SJCRH30 (cell line): Measurements from ENCODE around the gene EMC8. TPM values are rescaled to one million over a fixed set of nuclear protein-coding genes. Genes with fewer than 3 reads are reported as not detected.
"Not testable (repeated sequence)": the region's sequence is repeated elsewhere in the genome, so short reads cannot be mapped to it uniquely, and the experiment has no call there.

ENCODE experiments used
- DNase-seq, 2 experiments: peaks; one replicate each; pipeline ENCODE4 v3.0.0-alpha.2; 2015 to 2020
- H3K27ac ChIP-seq: fragments of 250-450 bp; sonication (Bioruptor Pico); 2 replicates; pipeline ENCODE4 v1.5.1; 2020; ENCODE audit warnings: mild to moderate bottlenecking, moderate library complexity
- H3K27me3 ChIP-seq: fragments of 250-450 bp; sonication (Bioruptor Pico); 2 replicates; pipeline ENCODE4 v1.5.1; 2020; ENCODE audit warnings: mild to moderate bottlenecking, moderate library complexity
- H3K36me3 ChIP-seq: fragments of 250-450 bp; sonication (Bioruptor Pico); 2 replicates; pipeline ENCODE4 v1.5.1; 2020; ENCODE audit warnings: mild to moderate bottlenecking, moderate library complexity
- H3K4me1 ChIP-seq: fragments of 250-450 bp; sonication (Bioruptor Pico); 2 replicates; pipeline ENCODE4 v1.5.1; 2020; ENCODE audit warnings: mild to moderate bottlenecking, moderate library complexity
- H3K4me3 ChIP-seq: fragments of 250-450 bp; sonication (Bioruptor Pico); 2 replicates; pipeline ENCODE4 v1.5.1; 2020; ENCODE audit warnings: mild to moderate bottlenecking, moderate library complexity
- H3K9me3 ChIP-seq: fragments of 250-450 bp; sonication (Bioruptor Pico); replicated peaks from 2 replicates; pipeline ENCODE4 v1.5.1; 2020; ENCODE audit warnings: mild to moderate bottlenecking, moderate library complexity
- total RNA-seq: library from RNA; depleted of rRNA; stranded (reverse); fragments of >200 nt; shearing (Covaris generic); gene quantifications from 2 replicates; pipeline ENCODE4 v1.2.3, GENCODE V29; 2014

The EMC8 gene
- total RNA-seq, 1 experiment from 2014 or later = 26.2 TPM

GRCh38 chr16:85810742-85811115 is 11.4 kb upstream of the EMC8 start:
- Histone ChIP-seq H3K27me3 (no peaks in the 10 kb centered on the region), H3K4me1 (no peaks in the 10 kb centered on the region), H3K4me3 (no peak overlapping the region), H3K36me3 (peaks cover 6% of the 10 kb centered on the region; the same call in 1 of the 2 replicates), H3K27ac (no peak overlapping the region), H3K9me3 (no peaks in the 10 kb centered on the region)
- no peak for DNase-seq

DNA sequence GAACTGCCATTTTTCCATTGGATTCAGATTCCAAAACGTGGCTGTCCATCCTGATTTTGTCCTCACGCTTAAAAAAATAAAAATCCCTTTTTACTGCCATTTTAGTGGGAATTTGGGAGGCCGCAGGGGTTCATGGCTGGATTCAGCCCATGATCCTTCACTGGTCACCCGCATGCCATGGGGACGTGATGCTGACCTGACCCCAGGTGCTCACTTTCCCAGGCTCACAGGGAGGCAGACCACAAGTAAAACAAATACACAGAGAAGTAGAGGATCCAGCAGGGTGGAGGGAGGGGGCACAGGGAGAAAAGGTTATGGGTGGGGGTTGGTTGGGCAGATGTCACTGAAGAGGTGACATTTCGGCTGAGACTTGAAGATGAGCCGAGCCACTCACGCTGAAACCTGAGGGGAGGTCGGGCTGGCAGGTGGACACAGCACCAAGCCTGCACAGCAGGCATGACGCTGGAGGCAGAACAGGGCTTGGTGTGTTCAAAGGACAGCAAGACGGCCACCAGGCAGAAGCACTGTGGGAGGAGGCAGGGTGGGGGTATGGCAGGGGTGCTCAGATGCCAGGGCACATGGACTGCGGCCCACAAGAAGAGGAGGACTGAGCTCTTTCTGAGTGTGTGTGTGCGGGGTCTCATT is 10.9 kb upstream of the EMC8 start:
- no peak for DNase-seq
- Histone ChIP-seq H3K4me1 (no peaks in the 10 kb centered on the region), H3K36me3 (peaks cover 10% of the 10 kb centered on the region; the same call in 1 of the 2 replicates), H3K9me3 (no peaks in the 10 kb centered on the region), H3K27me3 (no peaks in the 10 kb centered on the region), H3K4me3 (no peak overlapping the region), H3K27ac (no peak overlapping the region)

DNA sequence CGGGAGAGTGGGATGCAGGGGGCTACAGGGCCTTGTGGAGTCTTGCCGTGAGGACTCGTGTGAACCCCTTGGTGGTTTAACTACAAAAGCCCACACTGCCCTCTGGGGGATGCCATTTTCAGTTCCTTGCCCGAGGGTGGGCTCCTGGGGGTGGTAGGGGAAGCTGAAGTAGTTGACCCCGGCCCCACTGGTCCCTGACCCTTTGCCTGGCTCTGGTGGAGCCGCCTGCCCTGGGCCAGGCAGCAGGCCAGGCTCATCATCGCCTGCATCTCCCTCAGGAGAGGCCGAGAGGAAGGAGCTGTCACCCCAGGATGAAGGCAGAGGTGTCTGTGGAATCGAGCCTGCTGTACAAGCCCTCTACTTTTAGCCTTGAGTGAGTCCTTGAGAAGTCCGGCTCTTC is 10.3 kb upstream of the EMC8 start:
- Histone ChIP-seq H3K4me1 (no peaks in the 10 kb centered on the region), H3K36me3 (peaks cover 15% of the 10 kb centered on the region), H3K9me3 (no peaks in the 10 kb centered on the region), H3K27ac (no peak overlapping the region), H3K27me3 (no peaks in the 10 kb centered on the region), H3K4me3 (no peak overlapping the region)
- no peak for DNase-seq

GRCh38 chr16:85808926-85809325 is 9.6 kb upstream of the EMC8 start:
- Histone ChIP-seq H3K36me3 (peaks cover 16% of the 10 kb centered on the region), H3K27me3 (no peaks in the 10 kb centered on the region), H3K9me3 (no peaks in the 10 kb centered on the region), H3K4me3 (no peak overlapping the region), H3K27ac (no peak overlapping the region), H3K4me1 (no peaks in the 10 kb centered on the region)
- no peak for DNase-seq

DNA sequence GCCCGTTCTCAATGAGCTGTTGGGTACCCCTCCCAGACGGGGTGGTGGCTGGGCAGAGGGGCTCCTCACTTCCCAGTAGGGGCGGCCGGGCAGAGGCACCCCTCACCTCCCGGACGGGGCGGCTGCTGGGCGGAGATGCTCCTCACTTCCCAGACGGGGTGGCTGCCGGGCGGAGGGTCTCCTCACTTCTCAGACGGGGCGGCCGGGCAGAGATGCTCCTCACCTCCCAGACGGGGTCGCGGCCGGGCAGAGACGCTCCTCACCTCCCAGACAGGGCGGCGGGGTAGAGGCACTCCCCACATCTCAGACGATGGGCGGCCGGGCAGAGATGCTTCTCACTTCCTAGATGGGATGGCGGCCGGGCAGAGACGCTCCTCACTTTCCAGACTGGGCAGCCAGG is 8.8 kb upstream of the EMC8 start:
- not testable (repeated sequence) for H3K4me3 ChIP-seq, H3K4me1 ChIP-seq, DNase-seq, H3K27ac ChIP-seq, H3K9me3 ChIP-seq, H3K27me3 ChIP-seq
- H3K36me3 ChIP-seq = peaks cover 17% of the 10 kb centered on the region

DNA sequence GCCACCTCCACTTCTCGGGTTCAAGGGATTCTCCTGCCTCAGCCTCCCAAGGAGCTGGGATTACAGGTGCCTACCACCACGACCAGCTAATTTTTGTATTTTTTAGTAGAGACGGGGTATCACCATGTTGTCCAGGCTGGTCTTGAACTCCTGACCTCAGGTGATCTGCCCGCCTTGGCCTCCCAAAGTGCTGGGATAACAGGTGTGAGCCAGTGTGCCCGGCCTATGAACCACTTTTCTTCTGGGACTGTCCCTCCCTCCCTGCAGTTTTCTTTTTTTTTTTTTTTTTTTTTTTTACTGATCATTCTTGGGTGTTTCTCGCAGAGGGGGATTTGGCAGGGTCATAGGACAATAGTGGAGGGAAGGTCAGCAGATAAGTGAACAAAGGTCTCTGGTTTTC is 8.0 kb upstream of the EMC8 start:
- H3K9me3 ChIP-seq, H3K27ac ChIP-seq, H3K27me3 ChIP-seq, H3K4me1 ChIP-seq, DNase-seq, H3K4me3 ChIP-seq: not testable (repeated sequence)
- H3K36me3 ChIP-seq = peaks cover 17% of the 10 kb centered on the region

DNA sequence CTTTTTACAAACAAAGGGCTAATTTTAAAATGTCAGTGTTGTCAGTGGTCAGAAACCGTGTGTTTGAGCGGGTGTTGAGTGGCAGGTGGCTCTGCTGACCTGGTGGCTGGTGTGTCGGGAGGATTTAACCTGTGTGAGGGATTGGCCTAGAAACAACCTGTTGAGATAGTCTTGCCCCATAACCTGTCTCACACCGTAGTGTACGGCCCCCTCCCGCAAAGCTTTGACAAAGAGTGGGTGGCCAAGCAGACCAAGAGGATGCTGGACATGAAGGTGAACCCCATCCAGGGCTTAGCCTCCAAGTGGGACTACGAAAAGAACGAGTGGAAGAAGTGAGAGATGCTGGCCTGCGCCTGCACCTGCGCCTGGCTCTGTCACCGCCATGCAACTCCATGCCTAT is 7.2 kb upstream of the EMC8 start:
- no peak for DNase-seq
- Histone ChIP-seq H3K4me1 (no peaks in the 10 kb centered on the region), H3K27ac (no peak overlapping the region), H3K27me3 (no peaks in the 10 kb centered on the region), H3K36me3 (peaks cover 17% of the 10 kb centered on the region), H3K4me3 (no peak overlapping the region), H3K9me3 (no peaks in the 10 kb centered on the region)

GRCh38 chr16:85805442-85806045 is 6.2 kb upstream of the EMC8 start:
- Histone ChIP-seq H3K4me1 (no peaks in the 10 kb centered on the region), H3K36me3 (peaks cover 17% of the 10 kb centered on the region), H3K9me3 (no peaks in the 10 kb centered on the region), H3K4me3 (no peak overlapping the region), H3K27ac (no peak overlapping the region), H3K27me3 (no peaks in the 10 kb centered on the region)
- no peak for DNase-seq

DNA sequence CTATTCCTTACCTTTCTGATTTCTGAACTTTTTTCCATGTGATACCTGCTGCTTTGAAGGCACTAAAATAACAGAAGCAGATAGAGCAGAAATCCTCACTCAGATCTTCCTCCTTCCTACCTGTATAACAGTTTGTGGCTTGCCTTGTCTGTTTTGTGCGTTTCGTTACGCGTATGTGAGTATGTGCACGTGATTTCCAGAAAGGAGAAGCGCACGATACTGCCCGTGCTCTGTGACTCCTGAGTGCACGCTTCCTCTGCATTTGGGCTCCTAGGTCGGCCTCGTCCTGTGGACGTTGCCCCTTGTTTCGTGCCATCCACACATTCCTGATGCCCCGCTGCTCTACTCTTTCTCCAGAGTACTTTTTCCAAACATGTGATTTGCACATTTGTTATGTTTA is 4.2 kb upstream of the EMC8 start:
- Histone ChIP-seq H3K27me3 (no peaks in the 10 kb centered on the region), H3K9me3 (no peaks in the 10 kb centered on the region), H3K27ac (no peak overlapping the region), H3K4me3 (no peak overlapping the region), H3K36me3 (peaks cover 17% of the 10 kb centered on the region), H3K4me1 (no peaks in the 10 kb centered on the region)
- DNase-seq = no peak

DNA sequence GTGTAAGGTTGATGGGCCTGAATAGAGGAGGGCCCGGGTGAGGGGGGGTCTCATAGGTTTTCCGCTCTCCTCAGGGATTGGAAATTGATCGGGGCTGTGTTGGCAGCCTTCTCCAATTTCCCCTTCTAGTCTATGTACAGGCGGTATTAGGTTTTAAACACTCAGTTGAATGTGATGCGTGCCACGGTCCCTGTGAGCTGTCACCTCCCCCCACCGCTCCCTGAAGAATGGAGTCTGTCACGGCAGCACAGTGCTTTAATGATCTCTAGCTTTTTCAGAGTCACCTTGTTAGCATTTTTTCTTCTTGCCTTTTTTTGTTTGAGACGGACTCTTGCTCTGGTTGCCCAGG is 951 bp upstream of the EMC8 start:
- H3K36me3 ChIP-seq = peaks cover 11% of the 10 kb centered on the region; the same call in 1 of the 2 replicates
- no peaks in the 10 kb centered on the region for H3K27me3 ChIP-seq
- no peaks in the 10 kb centered on the region for H3K4me1 ChIP-seq
- DNase-seq = no peak
- peak overlapping the region; percentile 86 for H3K4me3 ChIP-seq
- H3K27ac ChIP-seq = peak overlapping the region; percentile 72
- H3K9me3 ChIP-seq = no peaks in the 10 kb centered on the region

DNA sequence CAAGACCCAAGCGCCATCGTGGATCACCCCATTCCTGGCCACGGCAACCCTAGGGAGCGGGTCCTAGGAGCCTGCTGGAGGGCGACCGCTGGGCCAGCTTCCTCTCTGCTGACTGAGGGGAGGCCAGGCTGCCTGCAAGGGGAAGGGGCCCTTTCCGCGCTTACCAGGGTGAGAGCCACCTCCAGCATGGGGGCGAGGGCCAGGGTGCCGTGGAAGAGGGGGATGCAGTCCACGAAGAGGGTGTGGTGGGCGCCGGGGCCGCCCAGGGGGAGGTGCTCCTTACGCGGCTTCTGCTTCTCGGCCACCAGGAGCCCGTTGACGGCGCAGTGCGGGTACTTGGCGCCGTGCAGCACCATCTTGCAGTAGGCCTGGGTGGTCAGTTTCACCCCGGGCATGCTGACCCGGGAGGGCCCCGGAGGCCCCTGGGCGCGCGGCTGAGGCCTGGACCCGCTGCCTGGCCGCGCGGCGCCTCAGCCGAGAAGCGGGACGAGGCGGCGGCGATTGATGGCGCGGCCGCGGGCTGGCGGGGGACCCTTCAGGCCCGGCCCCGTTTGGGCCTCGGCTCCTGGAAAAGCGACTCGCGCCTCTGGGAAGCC is 345 bp downstream of the EMC8 start:
- Histone ChIP-seq H3K36me3 (peaks cover 5% of the 10 kb centered on the region; the same call in 1 of the 2 replicates), H3K9me3 (no peaks in the 10 kb centered on the region)

GRCh38 chr16:85798283-85798776 is 1.0 kb downstream of the EMC8 start:
- H3K9me3 ChIP-seq = no peaks in the 10 kb centered on the region
- no peak overlapping the region; the same call in 1 of the 2 replicates for H3K27ac ChIP-seq
- no peaks in the 10 kb centered on the region for H3K4me1 ChIP-seq
- DNase-seq = no peak
- H3K27me3 ChIP-seq = no peaks in the 10 kb centered on the region
- peak overlapping the region; percentile 86 for H3K4me3 ChIP-seq
- peaks cover 4% of the 10 kb centered on the region; the same call in 1 of the 2 replicates for H3K36me3 ChIP-seq

More for the DNA sequence above, 345 bp downstream of the EMC8 start:
- no peaks in the 10 kb centered on the region for H3K27me3 ChIP-seq
- H3K4me1 ChIP-seq = no peaks in the 10 kb centered on the region
- peak; percentile 18 to 28 for DNase-seq
- peak overlapping the region; percentile 72 for H3K27ac ChIP-seq
- peak overlapping the region; percentile 86 for H3K4me3 ChIP-seq

DNA sequence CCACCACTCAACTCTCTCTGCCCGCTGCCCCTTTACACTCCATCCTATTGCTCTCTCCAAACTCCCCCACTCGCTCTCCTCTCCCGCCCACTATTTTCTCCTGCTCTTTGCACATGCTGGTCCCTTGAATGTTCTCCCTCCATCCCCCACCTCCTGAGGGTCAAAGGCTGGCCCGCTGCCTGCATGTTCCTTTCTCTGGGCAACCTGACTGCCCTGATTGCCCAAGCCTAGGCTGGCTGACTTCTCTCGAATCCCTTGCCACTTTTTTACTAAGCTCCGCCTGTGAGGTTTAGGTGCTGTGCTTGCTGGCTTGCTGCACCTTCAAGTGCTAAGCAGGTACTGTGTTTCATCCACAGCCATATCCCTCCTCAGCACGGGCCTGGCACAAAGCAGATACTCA is 2.7 kb downstream of the EMC8 start:
- no peak for DNase-seq
- Histone ChIP-seq H3K4me1 (no peaks in the 10 kb centered on the region), H3K9me3 (no peaks in the 10 kb centered on the region), H3K27me3 (no peaks in the 10 kb centered on the region), H3K27ac (no peak overlapping the region), H3K4me3 (no peak overlapping the region), H3K36me3 (peaks cover 11% of the 10 kb centered on the region; the same call in 1 of the 2 replicates)

- H3K4me3 ChIP-seq = no peak overlapping the region
- no peak for DNase-seq
- no peaks in the 10 kb centered on the region for H3K9me3 ChIP-seq
- no peaks in the 10 kb centered on the region for H3K4me1 ChIP-seq
- H3K27me3 ChIP-seq = no peaks in the 10 kb centered on the region
- H3K27ac ChIP-seq = no peak overlapping the region
- H3K36me3 ChIP-seq = peaks cover 14% of the 10 kb centered on the region; the same call in 1 of the 2 replicates
Measured at GRCh38 chr16:85796152-85796551, 3.2 kb downstream of the EMC8 start.

DNA sequence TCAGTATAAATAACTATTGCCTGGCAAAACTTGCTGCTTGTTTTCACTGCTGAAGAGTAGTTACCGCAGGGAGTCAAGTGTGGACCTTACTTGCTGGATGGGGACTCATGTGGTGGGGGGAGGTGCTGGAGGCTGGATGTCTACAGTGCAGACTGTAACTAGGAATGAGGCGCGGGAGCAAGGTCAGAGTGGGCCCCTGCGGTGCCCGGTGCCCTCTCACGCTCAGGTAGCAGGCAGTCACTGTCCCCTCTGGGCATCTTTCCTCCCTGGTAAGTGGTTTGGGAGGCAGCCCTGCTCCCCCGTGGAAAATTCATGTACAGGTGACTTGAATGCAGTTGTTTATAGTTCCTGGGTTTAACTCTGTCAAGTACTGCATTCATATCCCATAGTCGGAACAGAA is 4.6 kb downstream of the EMC8 start:
- peaks cover 14% of the 10 kb centered on the region; the same call in 1 of the 2 replicates for H3K36me3 ChIP-seq
- H3K4me1 ChIP-seq = no peaks in the 10 kb centered on the region
- no peak overlapping the region for H3K27ac ChIP-seq
- H3K4me3 ChIP-seq = no peak overlapping the region
- no peak for DNase-seq
- H3K27me3 ChIP-seq = no peaks in the 10 kb centered on the region
- H3K9me3 ChIP-seq = no peaks in the 10 kb centered on the region
